Ovary (tissue), 3 donors: ENCODE results near the gene VIPR2.

Source experiments
- POLR2A ChIP-seq: fragments of 450-650 bp; IDR thresholded peaks from one replicate; pipeline ENCODE4 v1.6.1; 2017; ENCODE audit warnings: antibody characterized with exemption, mild to moderate bottlenecking, moderate library complexity
- TF ChIP-seq, protein P1 (sequence below), 3 donors: fragments of 450-650 bp in 2 of 3; fragments of 200-600 bp in 1 of 3; IDR thresholded peaks; one replicate each; pipeline versions ENCODE4 v1.5.1 to v1.8.0; 2016 to 2022; ENCODE audit warnings: antibody characterized with exemption in 3 of 3, mild to moderate bottlenecking in 1 of 3
- donor health status: DM: no; HTN: no; CAD: no.

DNA sequence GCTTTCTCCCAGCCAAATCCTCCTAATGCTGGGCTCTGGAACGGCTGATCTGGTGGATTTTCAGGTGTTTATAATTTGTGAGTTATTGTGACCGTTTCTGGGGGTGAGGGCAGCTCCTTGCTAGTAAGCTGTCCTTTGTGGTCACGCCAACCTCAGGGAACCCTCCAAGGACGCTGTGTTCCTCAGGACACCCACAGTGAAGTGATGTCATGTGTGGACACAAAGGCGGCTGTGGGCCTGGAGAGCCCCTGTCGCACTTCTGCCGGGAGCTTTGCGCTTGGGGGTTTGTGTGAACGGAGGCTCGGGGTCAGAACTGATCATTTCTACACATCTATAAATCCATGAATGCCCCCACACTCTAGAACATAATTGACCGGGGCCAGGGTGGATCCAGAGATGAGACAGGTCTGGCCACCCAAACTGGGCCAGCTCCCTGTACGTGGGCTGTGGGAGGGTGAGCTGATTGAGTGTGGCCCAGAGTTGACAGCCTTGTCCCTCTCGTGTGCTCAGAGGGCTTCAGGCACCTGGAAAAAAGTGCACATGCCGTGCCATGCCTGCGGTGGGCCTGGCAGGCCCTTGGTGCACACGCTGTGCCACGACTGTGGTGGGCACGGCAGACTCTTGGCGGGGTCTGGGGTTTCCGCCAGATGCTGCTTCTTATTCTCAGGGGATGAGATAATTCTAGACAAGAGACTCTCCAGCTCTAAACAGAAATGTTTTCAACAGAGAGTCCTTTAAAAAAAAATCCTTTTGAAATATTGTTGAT is 130.2 kb downstream of the VIPR2 start:
- TF ChIP-seq POLR2A, result no peak
- TF ChIP-seq, protein P1, sequence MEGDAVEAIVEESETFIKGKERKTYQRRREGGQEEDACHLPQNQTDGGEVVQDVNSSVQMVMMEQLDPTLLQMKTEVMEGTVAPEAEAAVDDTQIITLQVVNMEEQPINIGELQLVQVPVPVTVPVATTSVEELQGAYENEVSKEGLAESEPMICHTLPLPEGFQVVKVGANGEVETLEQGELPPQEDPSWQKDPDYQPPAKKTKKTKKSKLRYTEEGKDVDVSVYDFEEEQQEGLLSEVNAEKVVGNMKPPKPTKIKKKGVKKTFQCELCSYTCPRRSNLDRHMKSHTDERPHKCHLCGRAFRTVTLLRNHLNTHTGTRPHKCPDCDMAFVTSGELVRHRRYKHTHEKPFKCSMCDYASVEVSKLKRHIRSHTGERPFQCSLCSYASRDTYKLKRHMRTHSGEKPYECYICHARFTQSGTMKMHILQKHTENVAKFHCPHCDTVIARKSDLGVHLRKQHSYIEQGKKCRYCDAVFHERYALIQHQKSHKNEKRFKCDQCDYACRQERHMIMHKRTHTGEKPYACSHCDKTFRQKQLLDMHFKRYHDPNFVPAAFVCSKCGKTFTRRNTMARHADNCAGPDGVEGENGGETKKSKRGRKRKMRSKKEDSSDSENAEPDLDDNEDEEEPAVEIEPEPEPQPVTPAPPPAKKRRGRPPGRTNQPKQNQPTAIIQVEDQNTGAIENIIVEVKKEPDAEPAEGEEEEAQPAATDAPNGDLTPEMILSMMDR (IDR thresholded peaks at IDR 0.05), result no peak
